Upper lobe of right lung (tissue), 1 donor: ENCODE measurements around the gene LMTK2. TPM values are rescaled to one million over a fixed set of nuclear protein-coding genes. Genes with fewer than 3 reads are reported as not detected.

ENCODE experiments used
- ATAC-seq: fragments of 200-7000 bp; cut with Tn5 transposase; one replicate; pipeline ENCODE4 v1.9.1; 2020; ENCODE audit warnings: mild to moderate bottlenecking, moderate library complexity
- DNase-seq: peaks from one replicate; pipeline ENCODE4 v3.0.0-alpha.2; 2020
- H3K27ac ChIP-seq: fragments of 200-600 bp; one replicate; pipeline ENCODE4 v1.8.0; 2022
- H3K27me3 ChIP-seq: fragments of 200-600 bp; one replicate; pipeline ENCODE4 v1.8.0; 2022; ENCODE audit warnings: mild to moderate bottlenecking
- H3K36me3 ChIP-seq: fragments of 200-600 bp; one replicate; pipeline ENCODE4 v1.8.0; 2022
- H3K4me1 ChIP-seq: fragments of 200-600 bp; one replicate; pipeline ENCODE4 v1.8.0; 2022
- H3K4me3 ChIP-seq: fragments of 200-600 bp; one replicate; pipeline ENCODE4 v1.8.0; 2022; ENCODE audit warnings: mild to moderate bottlenecking
- H3K9me3 ChIP-seq: fragments of 200-600 bp; one replicate; pipeline ENCODE4 v1.8.0; 2022
- CTCF ChIP-seq: fragments of 200-600 bp; IDR thresholded peaks from one replicate; pipeline ENCODE4 v1.8.0; 2022; ENCODE audit warnings: antibody characterized with exemption
- intact Hi-C: fragments of 100-400 bp; cut with DNase I; formaldehyde crosslinking; loops from one replicate; pipeline ENCODE4 v1.11.0; 2022
- long read RNA-seq: library from polyadenylated mRNA; unstranded; transcript quantifications from one replicate; pipeline ENCODE4 v2.0.0, GENCODE V29; 2021
- total RNA-seq: library from RNA; stranded (reverse); fragmentation: NEBNext Ultra II Directional; extraction: Animal tissue kit (Norgen Biotek cat#: 25700); gene quantifications from one replicate; pipeline ENCODE4 v1.2.1, GENCODE V29; 2021
- donor health status: DM: no; HTN: yes; CAD: no; lungs with severe emphysema.

The LMTK2 gene
- 40.8 TPM for total RNA-seq
- long read RNA-seq, partial matches to known transcripts, result 23 of 36 reads
- long read RNA-seq, other reads (novel, unspliced or antisense), result 13 of 36 reads

DNA sequence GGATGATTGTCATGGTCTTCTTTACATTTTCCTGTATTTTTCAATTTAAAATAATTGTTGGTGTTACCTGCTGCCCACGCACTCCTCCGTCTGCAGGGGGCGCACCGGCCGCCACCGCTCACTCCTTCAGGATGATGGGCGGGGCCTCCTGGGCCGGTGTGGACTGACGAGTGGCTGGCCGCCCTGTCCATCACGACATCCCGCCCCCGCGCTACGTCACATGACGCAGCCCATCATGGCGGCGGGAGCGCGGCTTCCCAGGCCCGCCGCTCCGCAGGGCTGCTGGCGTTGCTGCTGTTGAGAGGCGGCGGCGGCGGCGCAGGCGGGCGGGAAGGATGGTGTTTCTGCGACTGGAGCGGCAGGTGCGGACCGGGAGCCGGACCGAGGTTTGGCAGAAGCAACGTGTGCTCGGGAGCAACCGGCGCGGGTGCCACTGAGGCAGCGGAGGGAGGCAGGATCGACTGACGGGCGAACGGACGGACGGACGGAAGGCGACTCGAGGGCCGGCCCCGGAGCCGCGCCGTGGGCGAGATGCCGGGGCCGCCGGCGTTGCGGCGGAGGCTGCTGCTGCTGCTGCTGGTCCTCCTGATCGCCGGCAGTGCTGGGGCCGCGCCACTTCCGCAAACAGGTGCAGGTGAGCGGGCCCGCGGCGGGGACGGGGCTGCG is at the start of gene LMTK2:
LMTK2 (plus strand) TSS at position 216 of the 666 bp plus-strand sequence; CDS start at position 532, 316 bp downstream.
- H3K27ac ChIP-seq, result peak within 1 kb of the TSS; percentile 88
- DNase-seq (peak; percentile 97), ATAC-seq (peak; percentile 100)
- H3K4me3 ChIP-seq, result peak within 1 kb of the TSS; percentile 98
- intact Hi-C loops, result loop anchor here (5.0 kb wide), 1 partner anchor 61 kb away; no protein-coding TSS in a partner anchor
- H3K9me3 ChIP-seq, result peaks cover 7% of the 10 kb centered on the region
- TF ChIP-seq CTCF, result peak; percentile 97
- peaks cover 25% of the 10 kb centered on the region for H3K4me1 ChIP-seq
- H3K27me3 ChIP-seq, result no peaks in the 10 kb centered on the region
- no peaks in the 10 kb centered on the region for H3K36me3 ChIP-seq

GRCh38 chr7:98057157-98057556 is 49.5 kb upstream of the LMTK2 start:
- H3K4me3 ChIP-seq, result no peak overlapping the region
- no peaks in the 10 kb centered on the region for H3K27me3 ChIP-seq
- H3K27ac ChIP-seq, result no peak overlapping the region
- H3K4me1 ChIP-seq, result no peaks in the 10 kb centered on the region
- no peaks in the 10 kb centered on the region for H3K36me3 ChIP-seq
- intact Hi-C loops, result no loop called here
- no peaks in the 10 kb centered on the region for H3K9me3 ChIP-seq
- no peak for TF ChIP-seq CTCF
- DNase-seq, result no peak
- ATAC-seq, result no peak

DNA sequence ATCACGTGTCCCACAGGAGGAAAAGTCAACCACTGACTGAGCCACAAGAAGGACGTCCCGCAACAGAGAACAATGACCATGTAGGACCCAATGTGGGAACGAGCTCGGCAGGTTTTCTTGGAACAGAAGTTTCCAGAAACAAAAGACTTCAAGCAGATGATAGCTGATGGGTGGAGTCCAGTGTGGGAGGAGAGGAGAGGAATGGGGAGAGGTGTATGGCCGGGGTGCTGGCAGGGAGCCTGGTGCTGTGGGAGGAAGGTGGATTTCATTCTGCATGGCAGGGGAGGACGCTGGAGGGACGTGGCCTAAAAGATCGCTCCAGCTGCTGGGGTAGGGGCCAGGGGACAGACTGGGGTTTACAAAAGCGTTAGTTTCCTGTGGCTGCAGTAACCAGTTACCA is 48.5 kb upstream of the LMTK2 start:
- DNase-seq, result no peak
- H3K27ac ChIP-seq, result no peak overlapping the region
- ATAC-seq, result no peak
- no peaks in the 10 kb centered on the region for H3K36me3 ChIP-seq
- no peak overlapping the region for H3K4me3 ChIP-seq
- intact Hi-C loops, result no loop called here
- no peaks in the 10 kb centered on the region for H3K4me1 ChIP-seq
- no peak for TF ChIP-seq CTCF
- H3K27me3 ChIP-seq, result no peaks in the 10 kb centered on the region
- H3K9me3 ChIP-seq, result no peaks in the 10 kb centered on the region

GRCh38 chr7:98064233-98064632 is 42.4 kb upstream of the LMTK2 start:
- Histone ChIP-seq H3K4me3 (no peak overlapping the region), H3K4me1 (no peaks in the 10 kb centered on the region), H3K27me3 (no peaks in the 10 kb centered on the region), H3K36me3 (no peaks in the 10 kb centered on the region), H3K9me3 (no peaks in the 10 kb centered on the region), H3K27ac (no peak overlapping the region)
- no peak for DNase-seq
- no peak for TF ChIP-seq CTCF
- intact Hi-C loops, result no loop called here
- ATAC-seq, result no peak

- H3K36me3 ChIP-seq, result no peaks in the 10 kb centered on the region
- H3K9me3 ChIP-seq, result no peaks in the 10 kb centered on the region
- no peak for DNase-seq
- intact Hi-C loops, result no loop called here
- ATAC-seq, result no peak
- no peak for TF ChIP-seq CTCF
- H3K4me3 ChIP-seq, result no peak overlapping the region
- no peak overlapping the region for H3K27ac ChIP-seq
- H3K27me3 ChIP-seq, result no peaks in the 10 kb centered on the region
- H3K4me1 ChIP-seq, result no peaks in the 10 kb centered on the region
Observed at GRCh38 chr7:98066208-98066607, 40.5 kb upstream of the LMTK2 start.
